ENCODE data around the gene GLT1D1.

The GLT1D1 gene

GRCh38 chr12:128905003-128905544 is 51.8 kb downstream of the GLT1D1 start:
- DNase-seq (ENCODE audit: low read depth) = no peak

GRCh38 chr12:128906485-128907137 is 53.3 kb downstream of the GLT1D1 start:
- no peak overlapping the region for H3K4me3 ChIP-seq (ENCODE audit: low read depth, low read length)
- DNase-seq (ENCODE audit: low read depth) = no peak

More at GRCh38 chr12:128905003-128905544, 51.8 kb downstream of the GLT1D1 start:
- no peak overlapping the region for H3K4me3 ChIP-seq (ENCODE audit: low read depth, low read length)

- DNase-seq (ENCODE audit: low read depth) = no peak
- H3K4me3 ChIP-seq (ENCODE audit: low read depth, low read length) = no peak overlapping the region
Observed at GRCh38 chr12:128908254-128908653, 55.0 kb downstream of the GLT1D1 start.

- H3K4me3 ChIP-seq (ENCODE audit: low read depth, low read length) = no peak overlapping the region
- DNase-seq (ENCODE audit: low read depth) = no peak
Observed at GRCh38 chr12:128909653-128910052, 56.4 kb downstream of the GLT1D1 start.

- DNase-seq (ENCODE audit: low read depth) = no peak
- no peak overlapping the region for H3K4me3 ChIP-seq (ENCODE audit: low read depth, low read length)
Observed at GRCh38 chr12:128910629-128911028, 57.4 kb downstream of the GLT1D1 start.

GRCh38 chr12:128911861-128912260 is 58.6 kb downstream of the GLT1D1 start:
- no peak for DNase-seq (ENCODE audit: low read depth)
- no peak overlapping the region for H3K4me3 ChIP-seq (ENCODE audit: low read depth, low read length)

- DNase-seq (ENCODE audit: low read depth) = no peak
- H3K4me3 ChIP-seq (ENCODE audit: low read depth, low read length) = no peak overlapping the region
Observed at GRCh38 chr12:128914908-128915563, 61.8 kb downstream of the GLT1D1 start.

- no peak overlapping the region for H3K4me3 ChIP-seq (ENCODE audit: low read depth, low read length)
- no peak for DNase-seq (ENCODE audit: low read depth)
Observed at GRCh38 chr12:128916425-128916824, 63.1 kb downstream of the GLT1D1 start.

- H3K4me3 ChIP-seq (ENCODE audit: low read depth, low read length) = no peak overlapping the region
- DNase-seq (ENCODE audit: low read depth) = no peak
Observed at GRCh38 chr12:128918481-128919260, 65.4 kb downstream of the GLT1D1 start.

GRCh38 chr12:128920468-128920867 is 67.2 kb downstream of the GLT1D1 start:
- DNase-seq (ENCODE audit: low read depth) = no peak
- no peak overlapping the region for H3K4me3 ChIP-seq (ENCODE audit: low read depth, low read length)

GRCh38 chr12:128928361-128928760 is 75.1 kb downstream of the GLT1D1 start:
- H3K4me3 ChIP-seq (ENCODE audit: low read depth, low read length) = no peak overlapping the region
- no peak for DNase-seq (ENCODE audit: low read depth)

GRCh38 chr12:128929057-128929456 is 75.8 kb downstream of the GLT1D1 start:
- H3K4me3 ChIP-seq (ENCODE audit: low read depth, low read length) = no peak overlapping the region
- no peak for DNase-seq (ENCODE audit: low read depth)

GRCh38 chr12:128930606-128931005 is 77.3 kb downstream of the GLT1D1 start:
- H3K4me3 ChIP-seq (ENCODE audit: low read depth, low read length) = no peak overlapping the region
- DNase-seq (ENCODE audit: low read depth) = no peak

GRCh38 chr12:128932521-128932920 is 79.2 kb downstream of the GLT1D1 start:
- no peak for DNase-seq (ENCODE audit: low read depth)
- no peak overlapping the region for H3K4me3 ChIP-seq (ENCODE audit: low read depth, low read length)

- H3K4me3 ChIP-seq (ENCODE audit: low read depth, low read length) = no peak overlapping the region
- DNase-seq (ENCODE audit: low read depth) = no peak
Observed at GRCh38 chr12:128933039-128933438, 79.8 kb downstream of the GLT1D1 start.

GRCh38 chr12:128933926-128934325 is 80.6 kb downstream of the GLT1D1 start:
- no peak overlapping the region for H3K4me3 ChIP-seq (ENCODE audit: low read depth, low read length)
- no peak for DNase-seq (ENCODE audit: low read depth)

GRCh38 chr12:128938886-128939285 is 85.6 kb downstream of the GLT1D1 start:
- no peak for DNase-seq (ENCODE audit: low read depth)
- H3K4me3 ChIP-seq (ENCODE audit: low read depth, low read length) = no peak overlapping the region

- H3K4me3 ChIP-seq (ENCODE audit: low read depth, low read length) = no peak overlapping the region
- no peak for DNase-seq (ENCODE audit: low read depth)
Observed at GRCh38 chr12:128940090-128940888, 87.0 kb downstream of the GLT1D1 start.

- DNase-seq (ENCODE audit: low read depth) = no peak
- no peak overlapping the region for H3K4me3 ChIP-seq (ENCODE audit: low read depth, low read length)
Observed at GRCh38 chr12:128940974-128941373, 87.7 kb downstream of the GLT1D1 start.
